Measurements from ENCODE around the gene GKN1. TPM values are rescaled to one million over a fixed set of nuclear protein-coding genes. Genes with fewer than 3 reads are reported as not detected.

Gene GKN1
- total RNA-seq, 1 experiment from 2014 or later: not detected

GRCh38 chr2:69013142-69013839 is 38.9 kb downstream of the GKN1 start, which contains the start of gene ANTXR1:
Gene ANTXR1 (plus strand): TSS chr2:69013179. CDS start chr2:69013500, 321 bp downstream.
- H3K36me3 Mint-ChIP-seq (ENCODE audit: insufficient read depth, unreplicated experiment): no peaks in the 10 kb centered on the region
- peak within 1 kb of the TSS; percentile 99 for H3K4me3 Mint-ChIP-seq (ENCODE audit: unreplicated experiment)
- intact Hi-C loops (cut with micrococcal nuclease): loop anchor here (1.0 kb wide), 3 partner anchors 70 to 294 kb away; no protein-coding TSS in a partner anchor
- H3K27ac Mint-ChIP-seq (ENCODE audit: low read depth, unreplicated experiment): peak within 1 kb of the TSS; percentile 31
- POLR2A ChIA-PET: interaction anchor here (0.6 to 1.2 kb wide), 7 partner anchors 9 to 532 kb away, joined by 3 to 4 read pairs (median 3); no protein-coding TSS in a partner anchor
- no peak for TF ChIP-seq CTCF (IDR thresholded peaks at IDR 0.05; ENCODE audit: unreplicated experiment)
- BruUV-seq (replicated peaks): TSS peak; percentile 41
- peaks cover 16% of the 10 kb centered on the region for H3K4me1 Mint-ChIP-seq (ENCODE audit: insufficient read depth, unreplicated experiment)
- CTCF ChIA-PET: interaction anchor here (0.6 to 3.2 kb wide), 19 partner anchors 10 to 1722 kb away, joined by 3 to 30 read pairs (median 3); no protein-coding TSS in a partner anchor
- H3K9me3 Mint-ChIP-seq (ENCODE audit: unreplicated experiment): no peaks in the 10 kb centered on the region
- DNase-seq (ENCODE audit: unreplicated experiment): peak; percentile 83
- H3K27me3 Mint-ChIP-seq (ENCODE audit: insufficient read depth, unreplicated experiment): no peaks in the 10 kb centered on the region

- intact Hi-C loops (cut with micrococcal nuclease): loop anchor here (1.0 kb wide), 3 partner anchors 71 to 293 kb away; no protein-coding TSS in a partner anchor
- H3K9me3 Mint-ChIP-seq (ENCODE audit: unreplicated experiment): no peaks in the 10 kb centered on the region
- no TSS peak for BruUV-seq (replicated peaks)
- no peaks in the 10 kb centered on the region for H3K27me3 Mint-ChIP-seq (ENCODE audit: insufficient read depth, unreplicated experiment)
- ChIA-PET POLR2A (interaction anchor here (0.7 to 1.8 kb wide), 5 partner anchors 9 to 293 kb away, joined by 3 to 9 read pairs (median 3); no protein-coding TSS in a partner anchor), CTCF (interaction anchor here (0.6 to 5.3 kb wide), 9 partner anchors 12 to 304 kb away, joined by 3 to 30 read pairs (median 4); no protein-coding TSS in a partner anchor)
- H3K4me3 Mint-ChIP-seq (ENCODE audit: unreplicated experiment): peak overlapping the region; percentile 99
- peak overlapping the region; percentile 31 for H3K27ac Mint-ChIP-seq (ENCODE audit: low read depth, unreplicated experiment)
- H3K36me3 Mint-ChIP-seq (ENCODE audit: insufficient read depth, unreplicated experiment): no peaks in the 10 kb centered on the region
- peaks cover 22% of the 10 kb centered on the region for H3K4me1 Mint-ChIP-seq (ENCODE audit: insufficient read depth, unreplicated experiment)
- peak; percentile 35 for DNase-seq (ENCODE audit: unreplicated experiment)
- TF ChIP-seq CTCF (IDR thresholded peaks at IDR 0.05; ENCODE audit: unreplicated experiment): no peak
These were observed 39.7 kb downstream of the GKN1 start for GRCh38 chr2:69013840-69014821.

- Mint-ChIP-seq H3K27ac (ENCODE audit: low read depth, unreplicated experiment) (no peak overlapping the region), H3K27me3 (ENCODE audit: insufficient read depth, unreplicated experiment) (no peaks in the 10 kb centered on the region), H3K4me3 (ENCODE audit: unreplicated experiment) (no peak overlapping the region), H3K9me3 (ENCODE audit: unreplicated experiment) (no peaks in the 10 kb centered on the region), H3K36me3 (ENCODE audit: insufficient read depth, unreplicated experiment) (no peaks in the 10 kb centered on the region), H3K4me1 (ENCODE audit: insufficient read depth, unreplicated experiment) (peaks cover 23% of the 10 kb centered on the region)
- no TSS peak for BruUV-seq (replicated peaks)
- POLR2A ChIA-PET: interaction anchor here (0.6 kb wide), 1 partner anchor 655 kb away, joined by 3 read pairs; no protein-coding TSS in a partner anchor
- no peak for DNase-seq (ENCODE audit: unreplicated experiment)
- intact Hi-C loops (cut with micrococcal nuclease): no loop called here
- TF ChIP-seq CTCF (IDR thresholded peaks at IDR 0.05; ENCODE audit: unreplicated experiment): no peak
- CTCF ChIA-PET: interaction anchor here (0.6 to 5.3 kb wide), 3 partner anchors 255 to 1172 kb away, joined by 4 to 30 read pairs (median 4); no protein-coding TSS in a partner anchor
These were observed 42.6 kb downstream of the GKN1 start for GRCh38 chr2:69017080-69017479.

Measured in MCF 10A (cell line).